GM12872 (cell line): ENCODE data around the gene ALAS2.

Experiments
- CTCF ChIP-seq: IDR thresholded peaks from 3 replicates; pipeline ENCODE4 v1.5.1; 2011; ENCODE audit warnings: low read depth, mild to moderate bottlenecking, low read length, moderate library complexity; ENCODE audit not compliant: insufficient read depth

The ALAS2 gene

DNA sequence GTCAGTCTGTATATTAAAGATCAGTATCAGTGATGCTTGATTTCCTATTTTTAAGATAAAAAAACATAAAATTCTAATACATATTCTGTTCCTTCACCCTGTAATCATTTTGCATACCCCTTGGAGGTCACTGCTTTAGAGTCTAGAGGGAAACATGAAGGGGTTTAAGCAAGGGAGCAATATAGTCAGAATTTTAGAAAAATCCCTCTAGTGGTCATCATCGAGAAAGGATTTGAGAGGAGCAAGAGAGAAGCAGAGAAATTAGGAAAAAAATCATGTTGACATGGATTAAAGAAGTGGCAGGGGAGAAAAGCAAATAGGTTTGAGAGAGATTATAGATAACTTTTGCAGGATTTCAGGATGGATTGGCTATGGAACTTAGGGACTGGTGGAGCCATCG lies 19.5 kb downstream of the ALAS2 start:
- peak; percentile 24; the same call in 2 of the 3 replicates for TF ChIP-seq CTCF

DNA sequence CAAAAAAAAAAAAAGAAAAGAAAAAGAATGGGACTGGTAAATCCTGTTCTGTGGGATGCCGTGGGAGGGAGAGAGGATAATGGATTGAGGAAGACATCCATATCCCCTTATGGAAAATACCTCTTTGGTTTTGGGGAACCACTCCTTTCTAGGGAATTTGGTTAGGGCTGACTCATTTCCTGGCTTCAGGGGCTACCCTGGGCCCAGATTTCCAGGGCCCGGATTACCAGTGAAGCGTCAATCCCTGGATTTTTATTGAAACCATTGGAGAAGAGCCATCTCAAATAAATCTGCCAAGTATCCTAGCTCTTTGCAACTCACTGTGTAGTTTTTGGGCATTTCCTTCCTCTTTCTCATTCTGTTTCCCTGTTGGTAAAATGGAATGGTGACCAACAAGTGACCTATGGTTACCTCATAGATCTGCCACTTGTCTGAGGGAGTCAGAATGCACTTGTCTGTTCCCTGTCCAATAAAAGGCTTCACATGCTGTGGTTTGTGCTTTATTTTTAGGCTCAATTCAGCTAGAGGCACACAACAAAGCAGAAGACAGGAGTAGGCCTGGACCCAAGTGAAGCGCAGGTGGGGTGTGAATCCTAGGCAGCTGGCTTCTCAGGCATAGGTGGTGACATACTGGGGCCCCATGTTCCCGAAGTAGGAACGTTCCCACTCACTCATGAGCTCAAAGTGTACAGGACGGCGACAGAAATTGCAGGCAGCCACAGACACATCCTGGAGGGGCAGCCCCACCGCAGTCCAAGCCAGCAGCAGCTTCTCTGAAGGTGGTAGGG lies 22.0 kb downstream of the ALAS2 start:
- no peak for TF ChIP-seq CTCF

DNA sequence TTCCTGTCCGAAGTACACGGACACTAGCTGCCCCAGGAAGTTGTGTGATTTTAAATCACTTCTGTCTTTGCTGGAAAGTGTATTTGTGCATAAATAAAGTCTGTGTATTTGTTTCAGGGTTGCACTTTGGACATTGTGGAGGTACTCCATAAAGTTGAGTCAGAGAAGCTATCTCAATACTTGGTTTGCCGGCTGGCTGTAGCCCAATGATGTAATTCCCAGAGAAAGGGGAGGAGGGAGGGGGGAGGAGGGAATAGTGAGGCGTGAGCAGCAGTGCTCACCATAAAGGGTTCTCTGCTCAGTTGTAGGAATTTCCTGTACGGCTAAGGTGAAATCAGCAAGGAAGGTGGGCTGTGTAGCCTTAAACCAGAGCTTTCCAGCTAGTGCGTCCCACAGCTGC lies 23.1 kb downstream of the ALAS2 start:
- TF ChIP-seq CTCF, result no peak

DNA sequence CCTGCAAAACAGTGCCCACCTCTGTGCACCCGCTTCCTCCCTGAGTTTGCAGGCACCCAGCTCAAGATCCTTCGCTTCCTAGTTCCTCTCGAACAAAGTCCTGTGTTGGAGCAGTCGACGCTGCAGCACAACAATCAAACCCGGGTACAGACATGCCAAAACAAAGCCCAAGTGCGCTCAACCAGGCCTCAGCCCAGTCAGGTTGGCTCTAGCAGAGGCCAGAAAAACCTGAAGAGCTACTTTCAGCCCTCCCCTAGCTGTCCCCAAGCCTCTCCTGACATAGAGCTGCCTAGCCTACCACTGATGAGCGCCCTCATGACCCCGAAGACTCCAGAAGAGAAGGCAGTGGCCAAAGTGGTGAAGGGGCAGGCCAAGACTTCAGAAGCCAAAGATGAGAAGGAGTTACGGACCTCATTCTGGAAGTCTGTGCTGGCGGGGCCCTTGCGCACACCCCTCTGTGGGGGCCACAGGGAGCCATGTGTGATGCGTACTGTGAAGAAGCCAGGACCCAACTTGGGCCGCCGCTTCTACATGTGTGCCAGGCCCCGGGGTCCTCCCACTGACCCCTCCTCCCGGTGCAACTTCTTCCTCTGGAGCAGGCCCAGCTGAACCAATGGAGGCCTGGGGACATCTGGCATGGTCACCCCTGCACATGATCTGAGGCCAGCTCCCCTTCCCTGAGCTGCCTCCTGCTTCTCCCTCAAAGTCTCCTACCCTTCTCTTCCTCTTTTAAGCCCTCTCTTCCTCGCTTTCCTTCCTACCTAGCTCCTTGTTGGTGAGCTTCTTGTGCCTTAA lies 23.8 kb downstream of the ALAS2 start:
- TF ChIP-seq CTCF, result no peak

DNA sequence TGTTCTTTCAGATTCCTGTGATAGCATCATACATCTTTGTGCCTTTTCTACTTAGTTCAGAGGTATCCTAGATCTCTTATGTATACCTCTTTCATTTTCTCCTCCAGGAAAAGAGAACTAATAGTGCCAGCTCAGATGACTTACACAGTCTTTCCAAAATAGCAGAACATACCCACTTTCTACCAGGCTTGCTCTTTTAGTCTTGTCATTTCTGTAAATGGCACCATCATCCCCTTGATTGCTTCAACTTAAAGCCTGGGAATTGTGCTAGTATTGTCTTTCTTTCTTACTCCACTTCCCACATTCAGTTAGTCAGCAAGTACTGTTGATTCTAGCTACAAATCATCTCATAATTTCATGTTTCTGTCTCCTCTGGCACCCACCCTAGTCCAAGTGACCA lies 25.5 kb downstream of the ALAS2 start:
- no peak for TF ChIP-seq CTCF

- no peak for TF ChIP-seq CTCF
These were observed 26.5 kb downstream of the ALAS2 start for GRCh38 chrX:55004231-55004630.

DNA sequence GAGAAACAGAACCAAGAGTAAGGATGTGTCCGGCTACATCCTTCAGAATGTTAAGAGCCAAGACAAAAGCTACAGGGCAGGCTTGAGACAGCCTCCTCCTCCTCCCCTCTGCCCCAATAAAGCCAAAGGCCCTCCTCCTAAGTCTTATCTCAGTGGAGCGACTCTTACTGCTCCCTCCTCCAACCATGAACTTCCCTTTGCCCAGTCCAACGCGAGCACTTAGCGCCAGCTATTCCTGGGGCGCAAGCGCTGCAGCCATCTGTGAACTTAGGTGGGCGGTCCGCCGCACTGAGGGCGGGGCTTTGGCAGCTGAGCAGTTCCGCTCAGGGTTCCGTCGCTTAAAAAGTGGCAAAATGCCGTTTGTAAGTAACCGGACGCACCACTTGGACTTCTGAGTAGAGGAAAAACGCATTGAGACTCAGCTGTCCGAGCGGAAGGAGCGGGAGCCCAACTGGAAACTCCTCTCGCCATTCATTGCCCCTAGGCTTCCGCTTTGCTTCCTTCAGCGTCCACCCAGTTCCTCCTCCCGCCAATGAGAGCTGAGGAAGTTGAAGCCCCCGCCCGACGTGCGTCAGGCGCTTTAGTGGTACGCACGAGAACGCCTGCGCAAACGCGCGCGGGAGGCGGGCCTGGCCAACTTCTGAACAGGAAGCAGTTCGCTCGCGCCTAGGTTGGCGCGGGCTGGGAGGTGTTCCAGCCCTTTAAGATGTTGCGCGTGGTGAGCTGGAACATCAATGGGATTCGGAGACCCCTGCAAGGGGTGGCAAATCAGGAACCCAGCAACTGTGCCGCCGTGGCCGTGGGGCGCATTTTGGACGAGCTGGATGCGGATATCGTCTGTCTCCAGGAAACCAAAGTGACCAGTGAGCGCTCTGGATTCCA lies 30.8 kb downstream of the ALAS2 start, which contains the start of gene APEX2:
APEX2 (plus strand) TSS at position 647 of the 882 bp plus-strand sequence; CDS start at position 707, 60 bp downstream.
- TF ChIP-seq CTCF, result no peak
